IMR-90 (cell line): ENCODE data around the gene TVP23B. TPM values are rescaled to one million over a fixed set of nuclear protein-coding genes. Genes with fewer than 3 reads are reported as not detected.
A peak's percentile ranks its signal among the peaks of the same experiment; 100 is the strongest.
"Not testable (repeated sequence)": the region's sequence is repeated elsewhere in the genome, so short reads cannot be mapped to it uniquely, and the experiment has no call there.

Experiments
- ATAC-seq: fragments of 200-7000 bp; cut with Tn5 transposase; 2 replicates; pipeline ENCODE4 v1.9.1; 2020; ENCODE audit warnings: low read depth, mild to moderate bottlenecking, moderate library complexity
- BruUV-seq: library from RNA; stranded (reverse); fragments of 400-500 nt; replicated peaks from 2 replicates; lab custom pipeline; 2021; lab: Mats Ljungman, UMichigan
- CTCF ChIA-PET: fragments of 300-600 bp; formaldehyde crosslinking; extraction: SDS; loops from one replicate; lab custom pipeline; 2021; ENCODE audit warnings: antibody characterized with exemption; lab: Yijun Ruan, JAX
- POLR2A ChIA-PET: fragments of 300-600 bp; sonication (Branson Sonifier 250); formaldehyde crosslinking; loops from one replicate; lab custom pipeline; 2022; ENCODE audit warnings: antibody characterized with exemption; ENCODE audit not compliant: unreplicated experiment; lab: Charles Lee
- DNase-seq: peaks from one replicate; pipeline ENCODE4 v3.0.0; 2013
- H2AFZ ChIP-seq: replicated peaks from 2 replicates; pipeline ENCODE3; 2013; ENCODE audit warnings: low read length, mild to moderate bottlenecking; ENCODE audit not compliant: poor library complexity
- H2AK5ac ChIP-seq: 2 replicates; pipeline ENCODE4 v1.6.1; 2013; ENCODE audit warnings: low read depth, low read length, inconsistent platforms
- H2AK9ac ChIP-seq: replicated peaks from 2 replicates; pipeline ENCODE3; 2013; ENCODE audit warnings: mild to moderate bottlenecking, low read depth, low read length, moderate library complexity; ENCODE audit not compliant: poor library complexity
- H2BK120ac ChIP-seq: 2 replicates; pipeline ENCODE4 v1.6.1; 2013; ENCODE audit warnings: low read depth, low read length, inconsistent platforms
- H2BK15ac ChIP-seq: 3 replicates; pipeline ENCODE4 v1.6.1; 2013; ENCODE audit warnings: low read depth, low read length, inconsistent platforms
- H2BK20ac ChIP-seq: 2 replicates; pipeline ENCODE4 v1.6.1; 2013; ENCODE audit warnings: low read depth, mild to moderate bottlenecking, inconsistent platforms, low read length, moderate library complexity
- H2BK5ac ChIP-seq: 2 replicates; pipeline ENCODE4 v1.6.1; 2013; ENCODE audit warnings: mild to moderate bottlenecking, low read depth, low read length, inconsistent platforms; ENCODE audit not compliant: poor library complexity, severe bottlenecking
- H3K14ac ChIP-seq: replicated peaks from 2 replicates; pipeline ENCODE4 v1.6.1; 2013; ENCODE audit warnings: low read depth, low read length, inconsistent platforms
- H3K18ac ChIP-seq: 2 replicates; pipeline ENCODE4 v1.6.1; 2013; ENCODE audit warnings: low read depth, low read length, control low read depth
- H3K23ac ChIP-seq: 2 replicates; pipeline ENCODE4 v1.6.1; 2013; ENCODE audit warnings: low read depth, low read length, inconsistent platforms
- H3K27ac ChIP-seq: 2 replicates; pipeline ENCODE4 v1.5.1; 2013; ENCODE audit warnings: mild to moderate bottlenecking, control low read depth, low read length; ENCODE audit not compliant: insufficient read depth
- H3K27me3 ChIP-seq: 2 replicates; pipeline ENCODE4 v1.6.1; 2013; ENCODE audit warnings: low read length; ENCODE audit not compliant: control insufficient read depth, insufficient read depth
- H3K36me3 ChIP-seq: 2 replicates; pipeline ENCODE4 v1.6.1; 2013; ENCODE audit warnings: low read length, mixed read lengths; ENCODE audit not compliant: control insufficient read depth, insufficient read depth
- H3K4ac ChIP-seq: 2 replicates; pipeline ENCODE4 v1.6.1; 2013; ENCODE audit warnings: low read depth, low read length, inconsistent platforms
- H3K4me1 ChIP-seq: 2 replicates; pipeline ENCODE4 v1.6.1; 2013; ENCODE audit warnings: low read length, mixed read lengths; ENCODE audit not compliant: control insufficient read depth, insufficient read depth
- H3K4me2 ChIP-seq: 2 replicates; pipeline ENCODE4 v1.6.1; 2013; ENCODE audit warnings: low read depth, mild to moderate bottlenecking, control low read depth, low read length, moderate library complexity
- H3K4me3 ChIP-seq: 2 replicates; pipeline ENCODE4 v1.5.1; 2013; ENCODE audit warnings: low read depth, mild to moderate bottlenecking, control low read depth, low read length, moderate library complexity; ENCODE audit not compliant: insufficient read depth
- H3K56ac ChIP-seq: 2 replicates; pipeline ENCODE4 v1.6.1; 2013; ENCODE audit warnings: low read length, inconsistent platforms; ENCODE audit not compliant: insufficient read depth; ENCODE audit errors: extremely low read depth
- H3K79me1 ChIP-seq, 2 experiments: 2 replicates each; pipeline ENCODE4 v1.6.1; 2013; ENCODE audit warnings: low read length in 2 of 2, inconsistent platforms in 1 of 2, low read depth in 1 of 2
- H3K9ac ChIP-seq: 2 replicates; pipeline ENCODE4 v1.6.1; 2013; ENCODE audit warnings: low read depth, low read length, control low read depth
- H3K9me1 ChIP-seq: 2 replicates; pipeline ENCODE4 v1.6.1; 2013; ENCODE audit warnings: low read length, inconsistent platforms; ENCODE audit not compliant: insufficient read depth
- H3K9me3 ChIP-seq: 2 replicates; pipeline ENCODE4 v1.6.1; 2013; ENCODE audit warnings: low read length; ENCODE audit not compliant: control insufficient read depth, insufficient read depth
- H4K20me1 ChIP-seq: 2 replicates; pipeline ENCODE4 v1.6.1; 2013; ENCODE audit warnings: low read length, inconsistent platforms; ENCODE audit not compliant: insufficient read depth
- H4K5ac ChIP-seq: 2 replicates; pipeline ENCODE4 v1.6.1; 2013; ENCODE audit warnings: mild to moderate bottlenecking, low read depth, low read length, control low read depth
- H4K8ac ChIP-seq, 2 experiments: 2 replicates each; pipeline ENCODE4 v1.6.1; 2013; ENCODE audit warnings: low read depth in 2 of 2, low read length in 2 of 2, control low read depth in 1 of 2, inconsistent platforms in 1 of 2
- H4K91ac ChIP-seq: 2 replicates; pipeline ENCODE4 v1.6.1; 2013; ENCODE audit warnings: low read depth, low read length, inconsistent platforms; ENCODE audit not compliant: insufficient read depth
- WGBS, 2 experiments: methylation state at CpG; one replicate each; pipeline versions ENCODE4 v1.1.5 to v1.1.7; 2013; ENCODE audit warnings: missing lambda C conversion rate in 2 of 2; ENCODE audit not compliant: insufficient read length in 1 of 2; ENCODE audit errors: extremely low coverage in 2 of 2; 5-methylcytosine and 5-hydroxymethylcytosine counted together
- dilution Hi-C: fragments of 300-500 bp; cut with HindIII; formaldehyde crosslinking; loops from one replicate; pipeline ENCODE4 v1.14.3; 2018; ENCODE audit warnings: low sequenced_read_pairs; ENCODE audit not compliant: unreplicated experiment
- in situ Hi-C: fragments of 300-500 bp; cut with MboI; formaldehyde crosslinking; loops from 3 replicates; pipeline ENCODE4 v1.14.3; 2019; ENCODE audit warnings: low sequenced_read_pairs, inconsistent platforms, mixed read lengths
- intact Hi-C: fragments of 100-400 bp; cut with micrococcal nuclease; formaldehyde crosslinking; loops from 2 replicates; pipeline ENCODE4 v1.10.0; 2022
- polyA plus RNA-seq, 3 experiments: library from polyadenylated mRNA; depleted of rRNA; stranded (reverse); fragments of >200 nt; gene quantifications; 2 replicates each; pipeline ENCODE4 v1.2.3, GENCODE V29; 2012; ENCODE audit warnings: low replicate concordance in 1 of 3
- total RNA-seq: library from RNA; depleted of rRNA; stranded (reverse); fragments of >200 nt; gene quantifications from 2 replicates; pipeline ENCODE4 v1.2.3, GENCODE V29; 2012

Gene TVP23B
- total and polyA plus RNA-seq, 2 of the 4 experiments (the other 2 are of a cell fraction) = 30.9 to 35.7 TPM

GRCh38 chr17:18739616-18740391 lies 41.2 kb upstream of the TVP23B start:
- WGBS, 2 experiments = 100% methylated on average over 1 of the region's 7 CpGs; no CpG with 5 or more reads in 1 of the 2 experiments
- CTCF ChIA-PET, H2AK9ac ChIP-seq, H4K8ac ChIP-seq, dilution Hi-C loops, H3K9me1 ChIP-seq, H3K79me1 ChIP-seq, H4K20me1 ChIP-seq, DNase-seq, H3K4me3 ChIP-seq, in situ Hi-C loops, H4K5ac ChIP-seq, H2BK5ac ChIP-seq, H3K36me3 ChIP-seq, H3K4me2 ChIP-seq, H3K4me1 ChIP-seq, BruUV-seq, H2AFZ ChIP-seq, H4K91ac ChIP-seq, H2BK15ac ChIP-seq, H3K23ac ChIP-seq, H3K56ac ChIP-seq, intact Hi-C loops, H2BK120ac ChIP-seq, H3K4ac ChIP-seq, H3K14ac ChIP-seq, H3K27me3 ChIP-seq, H3K18ac ChIP-seq, H2AK5ac ChIP-seq, H2BK20ac ChIP-seq, H3K27ac ChIP-seq, H3K9ac ChIP-seq, H3K9me3 ChIP-seq: not testable (repeated sequence)
- POLR2A ChIA-PET = interaction anchor here (0.6 kb wide), 1 partner anchor 373 kb away, joined by 3 read pairs; no protein-coding TSS in a partner anchor
- ATAC-seq = peak; percentile 42; the same call in 1 of the 2 replicates

- H3K79me1 ChIP-seq, H4K20me1 ChIP-seq, intact Hi-C loops, H3K9me3 ChIP-seq, H3K4me2 ChIP-seq, ATAC-seq, H3K27ac ChIP-seq, H3K4me3 ChIP-seq, H2AFZ ChIP-seq, H3K36me3 ChIP-seq, POLR2A ChIA-PET, H4K8ac ChIP-seq, H4K5ac ChIP-seq, H3K18ac ChIP-seq, H2BK15ac ChIP-seq, H3K4ac ChIP-seq, H2BK5ac ChIP-seq, H4K91ac ChIP-seq, H2AK9ac ChIP-seq, CTCF ChIA-PET, H3K56ac ChIP-seq, H3K14ac ChIP-seq, H3K23ac ChIP-seq, H3K27me3 ChIP-seq, H3K9me1 ChIP-seq, H2BK120ac ChIP-seq, H3K4me1 ChIP-seq, H2AK5ac ChIP-seq, in situ Hi-C loops, DNase-seq, H3K9ac ChIP-seq, dilution Hi-C loops, BruUV-seq, H2BK20ac ChIP-seq: not testable (repeated sequence)
- WGBS, 2 experiments = no CpG with 5 or more reads among the region's 6 CpGs
Measured at GRCh38 chr17:18741228-18741627, 39.8 kb upstream of the TVP23B start.
